Activated gamma-delta T cell (primary cell): ENCODE results near the gene CNKSR1.

Source experiments
- DNase-seq: peaks from one replicate; lab custom pipeline; 2025; lab: John Stamatoyannopoulos, UW
- total RNA-seq, 2 donors: gene quantifications; one replicate each; lab custom pipeline; 2026; lab: John Stamatoyannopoulos, UW

The CNKSR1 gene, protein sequence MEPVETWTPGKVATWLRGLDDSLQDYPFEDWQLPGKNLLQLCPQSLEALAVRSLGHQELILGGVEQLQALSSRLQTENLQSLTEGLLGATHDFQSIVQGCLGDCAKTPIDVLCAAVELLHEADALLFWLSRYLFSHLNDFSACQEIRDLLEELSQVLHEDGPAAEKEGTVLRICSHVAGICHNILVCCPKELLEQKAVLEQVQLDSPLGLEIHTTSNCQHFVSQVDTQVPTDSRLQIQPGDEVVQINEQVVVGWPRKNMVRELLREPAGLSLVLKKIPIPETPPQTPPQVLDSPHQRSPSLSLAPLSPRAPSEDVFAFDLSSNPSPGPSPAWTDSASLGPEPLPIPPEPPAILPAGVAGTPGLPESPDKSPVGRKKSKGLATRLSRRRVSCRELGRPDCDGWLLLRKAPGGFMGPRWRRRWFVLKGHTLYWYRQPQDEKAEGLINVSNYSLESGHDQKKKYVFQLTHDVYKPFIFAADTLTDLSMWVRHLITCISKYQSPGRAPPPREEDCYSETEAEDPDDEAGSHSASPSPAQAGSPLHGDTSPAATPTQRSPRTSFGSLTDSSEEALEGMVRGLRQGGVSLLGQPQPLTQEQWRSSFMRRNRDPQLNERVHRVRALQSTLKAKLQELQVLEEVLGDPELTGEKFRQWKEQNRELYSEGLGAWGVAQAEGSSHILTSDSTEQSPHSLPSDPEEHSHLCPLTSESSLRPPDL
- total RNA-seq = 0.74 to 1.2 reads per million in 2 donors

GRCh38 chr1:26177182-26177684 is at the start of gene CNKSR1:
Gene CNKSR1 (plus strand): TSS chr1:26177491. CDS start chr1:26177548, 57 bp downstream.
- DNase-seq = no peak

GRCh38 chr1:26129778-26130177 is 47.5 kb upstream of the CNKSR1 start:
- DNase-seq = no peak

DNA sequence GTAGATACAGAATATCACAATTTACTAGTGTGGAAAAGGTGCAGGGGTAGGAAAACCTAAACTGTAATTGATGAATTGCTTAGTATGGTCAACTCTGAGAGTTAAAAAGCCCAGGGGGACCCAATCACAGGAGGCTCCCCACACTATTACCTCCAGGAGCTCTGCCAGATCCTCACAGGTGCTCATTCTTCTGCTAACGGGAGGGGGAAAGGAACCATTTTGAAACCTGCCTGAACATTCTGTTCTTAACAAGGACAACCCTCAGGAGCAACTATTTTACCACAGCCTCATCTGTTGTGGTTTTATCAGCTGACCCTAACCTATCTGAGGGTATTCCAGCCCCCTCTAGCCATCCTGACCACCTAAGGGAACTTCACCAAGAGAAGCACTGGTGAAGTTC is 46.6 kb upstream of the CNKSR1 start:
- no peak for DNase-seq

GRCh38 chr1:26132128-26132833 is 45.0 kb upstream of the CNKSR1 start:
- no peak for DNase-seq

DNA sequence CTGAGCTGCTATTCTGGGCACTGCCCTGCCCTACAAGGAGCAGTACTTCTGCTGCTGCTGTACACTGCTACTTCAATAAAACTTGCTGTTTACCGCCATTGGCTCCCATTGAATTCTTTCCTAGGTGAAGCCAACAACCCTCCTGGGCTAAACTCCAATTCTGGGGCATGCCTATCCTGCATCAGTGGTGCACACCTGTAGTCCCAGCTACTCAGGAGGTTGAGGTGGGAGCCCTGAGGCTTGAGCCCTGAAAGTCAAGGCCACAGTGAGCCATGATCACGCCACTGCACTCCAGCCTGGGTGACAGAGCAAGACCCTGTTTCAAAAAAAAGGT is 44.5 kb upstream of the CNKSR1 start:
- DNase-seq = no peak

- no peak for DNase-seq
Measured at GRCh38 chr1:26134466-26134865, 42.8 kb upstream of the CNKSR1 start.

DNA sequence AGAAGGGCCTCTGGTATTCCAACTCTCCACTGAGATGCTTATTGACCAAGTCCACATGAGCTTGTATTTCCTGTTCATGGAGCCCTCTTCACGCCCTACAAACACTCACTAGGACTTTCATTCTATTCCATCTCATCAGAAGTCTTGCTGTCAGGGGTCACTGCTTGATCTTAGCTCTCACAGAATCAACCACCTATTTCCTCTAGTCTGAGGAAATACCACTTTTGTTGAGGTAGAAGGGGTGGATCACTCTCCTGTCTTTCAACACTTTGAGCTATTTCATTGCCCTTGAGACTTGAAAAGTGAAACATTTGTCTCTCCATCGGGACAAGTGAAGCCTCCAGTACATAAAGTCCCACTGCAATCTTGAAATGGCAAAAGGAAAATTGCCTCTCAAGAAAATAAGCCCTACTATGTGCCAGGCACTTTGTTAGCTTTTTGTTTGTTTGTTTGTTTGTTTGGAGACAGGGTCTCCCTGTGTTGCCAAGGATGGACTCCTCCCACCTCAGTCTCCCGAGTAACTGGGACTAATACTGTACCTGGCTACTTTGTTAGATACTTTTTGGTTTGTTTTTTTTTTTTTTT is 38.2 kb upstream of the CNKSR1 start:
- DNase-seq = no peak

DNA sequence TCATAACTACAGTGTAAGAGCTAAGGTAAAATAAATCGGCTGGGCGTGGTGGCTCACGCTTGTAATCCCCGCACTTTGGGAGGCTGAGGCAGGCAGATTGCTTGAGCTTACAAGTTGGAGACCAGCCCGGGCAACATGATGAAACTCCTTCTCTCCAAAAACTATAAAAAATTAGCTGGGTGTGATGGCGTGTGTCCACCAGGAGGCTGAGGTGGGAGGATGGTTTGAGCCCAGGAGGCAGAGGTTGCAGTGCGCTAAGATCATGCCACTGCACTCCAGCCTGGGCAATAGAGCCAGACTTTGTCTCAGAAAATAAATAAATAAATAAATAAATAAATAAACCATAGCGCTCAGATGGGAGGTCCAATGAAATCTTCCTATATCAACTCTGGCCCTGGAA is 35.1 kb upstream of the CNKSR1 start:
- DNase-seq = no peak

DNA sequence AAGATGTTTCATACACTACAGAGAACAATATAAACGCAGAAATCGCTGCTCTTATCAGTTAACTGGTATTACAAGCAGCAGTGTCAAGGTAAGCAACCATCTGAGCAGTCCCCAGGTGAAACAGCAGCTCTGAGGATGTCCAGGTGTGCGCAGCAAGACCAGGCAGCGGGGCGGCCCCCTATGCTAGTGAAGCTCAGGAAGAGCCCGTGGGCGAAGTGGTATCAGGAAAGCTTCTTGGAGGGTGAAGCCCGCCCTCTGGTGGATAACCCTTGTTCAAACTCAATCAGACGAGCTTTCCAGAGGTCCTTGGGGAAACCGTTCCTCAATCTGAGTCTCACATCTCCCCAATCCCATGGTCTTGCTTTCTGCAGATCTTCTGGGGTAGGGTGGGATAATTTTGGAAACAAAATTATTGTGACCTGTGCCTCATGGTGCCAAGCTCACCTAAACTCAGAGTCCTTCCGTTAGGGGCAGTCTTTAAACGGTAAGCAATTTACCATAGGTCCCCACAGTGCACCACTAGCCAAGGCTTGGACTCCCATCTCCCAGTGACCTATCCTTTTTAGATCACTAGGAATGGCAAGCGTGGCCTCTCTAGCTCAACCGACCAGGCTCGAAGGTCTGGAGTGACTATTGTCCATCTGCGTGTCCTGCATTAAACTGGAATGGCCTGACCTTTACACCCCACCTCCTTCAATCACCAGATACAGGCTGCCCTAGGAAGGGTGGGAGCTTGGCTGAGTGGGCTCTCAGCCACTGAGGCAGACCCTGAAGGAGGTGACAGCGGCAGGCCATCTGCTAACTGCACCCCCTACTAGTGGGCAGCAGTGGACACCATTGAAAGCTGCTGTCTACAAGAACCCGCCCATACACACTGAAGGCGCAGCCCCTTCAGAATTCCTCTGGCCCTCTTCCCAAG is 32.0 kb upstream of the CNKSR1 start:
- DNase-seq = no peak

GRCh38 chr1:26145960-26146294 is 31.4 kb upstream of the CNKSR1 start:
- no peak for DNase-seq

DNA sequence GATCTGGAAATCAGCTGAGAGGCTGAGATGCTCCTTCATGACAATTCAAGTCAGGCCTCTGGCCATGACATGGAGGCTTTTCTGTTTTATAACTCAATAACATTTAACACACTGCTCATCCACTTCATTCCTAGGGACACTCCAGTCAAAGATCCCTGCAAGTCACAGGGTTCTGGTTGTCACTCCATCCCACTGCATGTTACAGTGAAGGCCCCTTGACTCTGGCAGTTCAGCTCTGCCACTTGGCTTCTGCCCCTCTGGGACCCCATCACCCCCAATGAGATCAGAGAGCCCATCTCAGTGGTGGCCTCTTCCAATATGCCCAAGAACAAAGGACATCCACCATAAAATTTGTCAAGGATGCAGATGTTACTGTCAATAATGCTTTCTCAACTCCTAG is 28.4 kb upstream of the CNKSR1 start:
- no peak for DNase-seq

GRCh38 chr1:26153966-26154532 is 23.2 kb upstream of the CNKSR1 start:
- no peak for DNase-seq

DNA sequence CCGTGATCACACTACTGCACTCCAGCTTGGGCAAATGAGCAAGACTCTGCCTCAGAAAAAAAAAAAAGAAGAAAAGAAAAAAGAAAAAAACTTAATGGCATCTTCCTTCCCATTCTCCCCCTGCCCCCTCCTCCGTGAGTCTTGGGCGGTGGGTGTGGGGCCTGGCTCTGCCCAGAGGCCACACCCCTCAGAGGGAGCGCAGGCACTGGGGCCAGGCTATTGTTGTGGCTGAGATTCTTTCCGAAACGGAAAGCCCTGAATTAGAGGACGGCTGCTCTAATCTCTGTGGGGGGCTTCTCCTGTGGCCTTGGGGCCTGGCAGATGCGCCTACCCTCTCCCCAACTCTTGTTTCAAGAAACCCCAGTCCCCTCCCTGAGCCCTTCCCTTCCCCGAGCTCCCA is 22.5 kb upstream of the CNKSR1 start:
- no peak for DNase-seq

- DNase-seq = no peak
Measured at GRCh38 chr1:26155370-26156284, 21.7 kb upstream of the CNKSR1 start.

DNA sequence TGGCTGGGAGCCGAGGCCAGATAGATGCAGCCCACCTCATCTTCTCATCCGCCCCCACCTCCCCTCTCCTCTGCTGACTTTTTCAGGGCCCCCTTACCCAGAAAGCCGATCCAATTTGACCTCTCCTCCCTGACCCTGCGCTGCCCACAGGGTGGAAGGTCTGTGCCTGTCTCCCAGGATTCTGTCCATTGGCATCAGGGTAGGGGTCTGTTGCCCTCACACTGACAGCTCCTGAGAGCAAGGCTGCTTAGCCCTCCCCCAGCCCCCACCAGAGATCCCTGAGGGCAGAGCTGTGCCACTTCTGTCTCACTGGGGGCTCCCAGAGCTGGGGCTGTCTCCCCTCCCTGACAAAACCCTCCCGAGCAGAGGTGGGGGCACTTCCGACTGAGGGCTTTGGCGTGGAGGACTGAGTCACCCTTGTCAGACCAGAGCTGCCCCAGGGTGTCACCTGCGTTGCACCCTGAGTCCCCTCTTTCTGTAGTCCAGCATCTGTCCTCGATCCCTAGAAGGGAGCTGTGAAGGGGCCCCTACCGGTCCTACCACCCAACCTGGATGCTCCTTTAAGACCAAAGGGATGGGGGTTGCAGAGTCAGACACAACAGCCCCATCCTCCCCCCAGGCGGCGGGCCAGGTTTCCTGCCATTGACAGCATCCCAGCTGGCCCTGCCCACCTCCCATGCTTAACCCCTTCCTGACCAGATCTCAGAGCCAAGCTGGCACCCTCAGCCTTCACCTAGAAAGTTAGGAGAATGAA is 20.8 kb upstream of the CNKSR1 start:
- DNase-seq = no peak

- DNase-seq = no peak
Measured at GRCh38 chr1:26158271-26158907, 18.9 kb upstream of the CNKSR1 start.

GRCh38 chr1:26158908-26159742 is 18.2 kb upstream of the CNKSR1 start, which contains the start of gene FAM110D:
Gene FAM110D (plus strand): TSS chr1:26159079. CDS start chr1:26161292, 2,213 bp downstream.
- no peak for DNase-seq

- DNase-seq = no peak
Measured at GRCh38 chr1:26159743-26160039, 17.6 kb upstream of the CNKSR1 start.
